ENCODE data around the gene MBOAT2. TPM values are rescaled to one million over a fixed set of nuclear protein-coding genes. Genes with fewer than 3 reads are reported as not detected.

Gene MBOAT2
- total and polyA plus RNA-seq, 7 donors: 8.4 to 43.5 (median 15.3) TPM

GRCh38 chr2:8851811-8852560 lies 151.5 kb downstream of the MBOAT2 start:
- peaks cover 0 to 7% (median 0%) of the 10 kb centered on the region in 4 donors for H3K4me1 ChIP-seq
- WGBS, 2 donors: 49 to 71% methylated on average over 10 of the region's 10 CpGs
- H3K27ac ChIP-seq: no peak overlapping the region
- no peaks in the 10 kb centered on the region for H3K9me3 ChIP-seq
- no peak for DNase-seq
- no peaks in the 10 kb centered on the region for H3K27me3 ChIP-seq
- no peaks in the 10 kb centered on the region for H3K36me3 ChIP-seq
- intact Hi-C loops (cut with DNase I): no loop called here
- no peak for TF ChIP-seq EP300 (IDR thresholded peaks at IDR 0.05)
- no peak overlapping the region for H3K4me3 ChIP-seq

GRCh38 chr2:8850845-8851487 lies 152.5 kb downstream of the MBOAT2 start:
- no peak overlapping the region for H3K4me3 ChIP-seq
- H3K27ac ChIP-seq: no peak overlapping the region
- no peak for DNase-seq
- peaks cover 0 to 7% (median 0%) of the 10 kb centered on the region in 4 donors for H3K4me1 ChIP-seq
- 94% methylated on average over 8 of the region's 8 CpGs for WGBS, 2 donors
- no peaks in the 10 kb centered on the region for H3K9me3 ChIP-seq
- TF ChIP-seq POLR2AphosphoS5 (IDR thresholded peaks at IDR 0.05): no peak
- no peak for TF ChIP-seq EP300 (IDR thresholded peaks at IDR 0.05)
- TF ChIP-seq, protein P1, sequence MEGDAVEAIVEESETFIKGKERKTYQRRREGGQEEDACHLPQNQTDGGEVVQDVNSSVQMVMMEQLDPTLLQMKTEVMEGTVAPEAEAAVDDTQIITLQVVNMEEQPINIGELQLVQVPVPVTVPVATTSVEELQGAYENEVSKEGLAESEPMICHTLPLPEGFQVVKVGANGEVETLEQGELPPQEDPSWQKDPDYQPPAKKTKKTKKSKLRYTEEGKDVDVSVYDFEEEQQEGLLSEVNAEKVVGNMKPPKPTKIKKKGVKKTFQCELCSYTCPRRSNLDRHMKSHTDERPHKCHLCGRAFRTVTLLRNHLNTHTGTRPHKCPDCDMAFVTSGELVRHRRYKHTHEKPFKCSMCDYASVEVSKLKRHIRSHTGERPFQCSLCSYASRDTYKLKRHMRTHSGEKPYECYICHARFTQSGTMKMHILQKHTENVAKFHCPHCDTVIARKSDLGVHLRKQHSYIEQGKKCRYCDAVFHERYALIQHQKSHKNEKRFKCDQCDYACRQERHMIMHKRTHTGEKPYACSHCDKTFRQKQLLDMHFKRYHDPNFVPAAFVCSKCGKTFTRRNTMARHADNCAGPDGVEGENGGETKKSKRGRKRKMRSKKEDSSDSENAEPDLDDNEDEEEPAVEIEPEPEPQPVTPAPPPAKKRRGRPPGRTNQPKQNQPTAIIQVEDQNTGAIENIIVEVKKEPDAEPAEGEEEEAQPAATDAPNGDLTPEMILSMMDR (IDR thresholded peaks at IDR 0.05): no peak
- TF ChIP-seq POLR2A (IDR thresholded peaks at IDR 0.05): no peak
- no peaks in the 10 kb centered on the region for H3K27me3 ChIP-seq
- intact Hi-C loops (cut with DNase I): no loop called here
- H3K36me3 ChIP-seq: no peaks in the 10 kb centered on the region

- intact Hi-C loops (cut with DNase I): no loop called here
- H3K27ac ChIP-seq: no peak overlapping the region
- H3K4me3 ChIP-seq: no peak overlapping the region
- H3K9me3 ChIP-seq: no peaks in the 10 kb centered on the region
- no peaks in the 10 kb centered on the region for H3K27me3 ChIP-seq
- H3K4me1 ChIP-seq: peaks cover 0 to 7% (median 0%) of the 10 kb centered on the region in 4 donors
- no peak for DNase-seq
- TF ChIP-seq, protein P1 (IDR thresholded peaks at IDR 0.05): no peak
- no peak for TF ChIP-seq POLR2A (IDR thresholded peaks at IDR 0.05)
- no peaks in the 10 kb centered on the region for H3K36me3 ChIP-seq
- 56 to 82% methylated on average over 4 of the region's 4 CpGs for WGBS, 2 donors
These were observed 154.2 kb downstream of the MBOAT2 start for GRCh38 chr2:8849327-8849726.

DNA sequence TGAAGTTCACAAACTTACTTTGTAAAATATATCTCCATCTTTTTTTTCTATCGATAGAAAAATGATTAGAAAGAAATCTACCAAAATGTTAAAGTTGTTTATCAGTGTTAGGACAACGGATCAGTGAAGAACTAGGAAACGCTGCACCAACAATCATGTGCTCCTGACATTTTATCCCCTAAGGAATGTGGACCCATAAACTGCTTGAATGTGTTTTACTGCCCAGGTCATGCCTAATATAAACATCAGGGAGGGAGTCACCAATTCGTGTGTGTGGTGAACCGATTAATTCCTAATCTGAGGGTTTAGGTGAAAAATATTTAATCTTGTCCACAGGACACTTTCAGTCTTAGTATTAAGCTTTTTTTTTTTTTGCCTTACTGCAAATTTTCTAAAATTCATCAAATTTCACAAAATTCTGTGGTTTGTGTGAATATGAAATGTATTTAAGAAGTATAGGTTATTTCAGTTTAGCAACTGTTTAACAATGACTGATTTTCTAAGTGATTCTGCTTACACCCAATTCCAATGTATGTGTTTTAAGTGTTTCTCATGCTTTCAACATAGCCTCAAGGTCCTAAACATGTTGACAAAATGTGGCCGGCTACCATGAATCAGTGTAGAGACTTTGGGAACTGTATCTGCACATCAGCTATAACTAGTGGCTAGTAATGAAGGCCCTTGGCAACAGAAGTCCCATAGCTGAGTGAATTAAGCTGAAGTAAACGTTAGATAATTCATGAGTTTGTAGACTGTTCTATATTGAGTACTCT lies 155.0 kb downstream of the MBOAT2 start:
- Histone ChIP-seq H3K9me3 (no peaks in the 10 kb centered on the region), H3K4me1 (peaks cover 0 to 7% (median 0%) of the 10 kb centered on the region in 4 donors), H3K4me3 (no peak overlapping the region), H3K27ac (no peak overlapping the region), H3K36me3 (no peaks in the 10 kb centered on the region), H3K27me3 (no peaks in the 10 kb centered on the region)
- intact Hi-C loops (cut with DNase I): no loop called here
- WGBS, 2 donors: 65 to 70% methylated on average over 7 of the region's 7 CpGs
- no peak for DNase-seq
- no peak for TF ChIP-seq POLR2AphosphoS5 (IDR thresholded peaks at IDR 0.05)
- TF ChIP-seq POLR2A (IDR thresholded peaks at IDR 0.05): no peak
- TF ChIP-seq, protein P1 (IDR thresholded peaks at IDR 0.05): no peak

DNA sequence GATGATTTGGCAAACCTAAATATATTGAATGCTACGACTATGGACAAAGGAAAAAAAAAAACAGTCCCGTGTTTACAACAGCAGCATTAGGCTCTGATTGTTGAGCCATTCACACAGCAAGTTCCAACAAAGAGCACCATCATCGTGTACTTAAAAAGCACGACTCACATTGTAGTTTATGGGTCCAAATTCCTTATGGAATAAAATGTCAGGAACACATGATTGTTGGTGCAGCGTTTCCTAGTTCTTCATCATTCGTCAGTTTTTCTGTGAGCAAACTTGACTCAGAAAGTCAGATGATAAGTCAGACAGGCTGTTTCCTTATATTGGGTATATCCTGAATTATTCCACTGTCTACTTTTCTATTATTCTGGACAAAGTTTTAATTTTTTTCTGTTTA lies 156.1 kb downstream of the MBOAT2 start:
- DNase-seq: no peak
- H3K4me3 ChIP-seq: no peak overlapping the region
- WGBS, 2 donors: 18 to 65% methylated on average over 6 of the region's 6 CpGs

More for the DNA sequence above, 156.1 kb downstream of the MBOAT2 start:
- H3K36me3 ChIP-seq: no peaks in the 10 kb centered on the region
- no peaks in the 10 kb centered on the region for H3K27me3 ChIP-seq
- intact Hi-C loops (cut with DNase I): no loop called here
- no peak for TF ChIP-seq POLR2AphosphoS5 (IDR thresholded peaks at IDR 0.05)
- no peaks in the 10 kb centered on the region for H3K9me3 ChIP-seq
- H3K27ac ChIP-seq: no peak overlapping the region
- peaks cover 0 to 7% (median 0%) of the 10 kb centered on the region in 4 donors for H3K4me1 ChIP-seq
